A204.1 (cell line): ENCODE data around the gene GALNT11.
"Not testable (repeated sequence)": the region's sequence is repeated elsewhere in the genome, so short reads cannot be mapped to it uniquely, and the experiment has no call there.

ENCODE experiments used
- FAIRE-seq: peaks from 2 replicates; lab custom pipeline; 2012; peaks lifted over from hg19 to GRCh38; lab: Jason Lieb, UNC

Gene GALNT11

GRCh38 chr7:152075379-152075778 lies 49.9 kb downstream of the GALNT11 start:
- not testable (repeated sequence) for FAIRE-seq

- no peak for FAIRE-seq
Observed at GRCh38 chr7:152076324-152076821, 50.9 kb downstream of the GALNT11 start.

- FAIRE-seq, result no peak
Observed at GRCh38 chr7:152076940-152077933, 51.8 kb downstream of the GALNT11 start.

- no peak for FAIRE-seq
Observed at GRCh38 chr7:152078025-152078424, 52.6 kb downstream of the GALNT11 start.

- no peak for FAIRE-seq
Observed at GRCh38 chr7:152078786-152079185, 53.3 kb downstream of the GALNT11 start.

- no peak for FAIRE-seq
Observed at GRCh38 chr7:152081088-152081487, 55.6 kb downstream of the GALNT11 start.

- FAIRE-seq, result not testable (repeated sequence)
Observed at GRCh38 chr7:152082073-152082721, 56.7 kb downstream of the GALNT11 start.

- no peak for FAIRE-seq
Observed at GRCh38 chr7:152085131-152085530, 59.7 kb downstream of the GALNT11 start.

- no peak for FAIRE-seq
Observed at GRCh38 chr7:152086513-152086912, 61.0 kb downstream of the GALNT11 start.

GRCh38 chr7:152089183-152089582 lies 63.7 kb downstream of the GALNT11 start:
- no peak for FAIRE-seq

GRCh38 chr7:152090747-152091146 lies 65.3 kb downstream of the GALNT11 start:
- FAIRE-seq, result no peak

- FAIRE-seq, result no peak
Observed at GRCh38 chr7:152093717-152094116, 68.2 kb downstream of the GALNT11 start.

- no peak for FAIRE-seq
Observed at GRCh38 chr7:152095771-152096170, 70.3 kb downstream of the GALNT11 start.

- FAIRE-seq, result no peak
Observed at GRCh38 chr7:152097330-152097729, 71.9 kb downstream of the GALNT11 start.

- no peak for FAIRE-seq
Observed at GRCh38 chr7:152103066-152103465, 77.6 kb downstream of the GALNT11 start.

- FAIRE-seq, result no peak
Observed at GRCh38 chr7:152103691-152104090, 78.2 kb downstream of the GALNT11 start.

GRCh38 chr7:152105205-152105604 lies 79.7 kb downstream of the GALNT11 start:
- no peak for FAIRE-seq

- FAIRE-seq, result no peak
Observed at GRCh38 chr7:152106990-152107389, 81.5 kb downstream of the GALNT11 start.

- no peak for FAIRE-seq
Observed at GRCh38 chr7:152107945-152108344, 82.5 kb downstream of the GALNT11 start.

- no peak for FAIRE-seq
Observed at GRCh38 chr7:152108359-152108758, 82.9 kb downstream of the GALNT11 start.

GRCh38 chr7:152112829-152113228 lies 87.4 kb downstream of the GALNT11 start:
- FAIRE-seq, result peak; percentile 76

GRCh38 chr7:152115021-152115718 lies 89.7 kb downstream of the GALNT11 start:
- no peak for FAIRE-seq

- FAIRE-seq, result no peak
Observed at GRCh38 chr7:152117356-152117755, 91.9 kb downstream of the GALNT11 start.
